M059J (cell line): ENCODE measurements around the gene CNTN2. TPM values are rescaled to one million over a fixed set of nuclear protein-coding genes. Genes with fewer than 3 reads are reported as not detected.

Source experiments
- DNase-seq: peaks from one replicate; pipeline ENCODE4 v3.0.0-alpha.2; 2012; ENCODE audit warnings: low read depth
- total RNA-seq: library from RNA; depleted of rRNA; stranded (reverse); fragments of >200 nt; shearing (Covaris generic); gene quantifications from 2 replicates; pipeline ENCODE4 v1.2.3, GENCODE V29; 2014

The CNTN2 gene
- total RNA-seq, 1 experiment from 2014 or later, result not detected

GRCh38 chr1:205018381-205018780, 24.6 kb upstream of the CNTN2 start:
- no peak for DNase-seq

GRCh38 chr1:205020466-205020865, 22.5 kb upstream of the CNTN2 start:
- no peak for DNase-seq

- DNase-seq, result no peak
Observed at GRCh38 chr1:205024679-205025078, 18.3 kb upstream of the CNTN2 start.

GRCh38 chr1:205025239-205025638, 17.8 kb upstream of the CNTN2 start:
- DNase-seq, result no peak

GRCh38 chr1:205026181-205026580, 16.8 kb upstream of the CNTN2 start:
- DNase-seq, result no peak

GRCh38 chr1:205028390-205028789, 14.6 kb upstream of the CNTN2 start:
- no peak for DNase-seq

GRCh38 chr1:205028924-205029323, 14.1 kb upstream of the CNTN2 start:
- DNase-seq, result no peak

- DNase-seq, result no peak
Observed at GRCh38 chr1:205030241-205030640, 12.8 kb upstream of the CNTN2 start.

- no peak for DNase-seq
Observed at GRCh38 chr1:205030896-205031295, 12.1 kb upstream of the CNTN2 start.

GRCh38 chr1:205032508-205032907, 10.5 kb upstream of the CNTN2 start:
- DNase-seq, result no peak

- no peak for DNase-seq
Observed at GRCh38 chr1:205037539-205037938, 5.5 kb upstream of the CNTN2 start.

- no peak for DNase-seq
Observed at GRCh38 chr1:205038132-205038786, 4.8 kb upstream of the CNTN2 start.

- no peak for DNase-seq
Observed at GRCh38 chr1:205041001-205041715, 1.9 kb upstream of the CNTN2 start.

GRCh38 chr1:205041998-205042910, 758 bp upstream of the CNTN2 start:
- no peak for DNase-seq

- DNase-seq, result no peak
Observed at GRCh38 chr1:205043866-205044265, 854 bp downstream of the CNTN2 start.

- no peak for DNase-seq
Observed at GRCh38 chr1:205044741-205045140, 1.7 kb downstream of the CNTN2 start.

GRCh38 chr1:205045146-205045545, 2.1 kb downstream of the CNTN2 start:
- DNase-seq, result no peak

- no peak for DNase-seq
Observed at GRCh38 chr1:205046870-205047269, 3.9 kb downstream of the CNTN2 start.

GRCh38 chr1:205047764-205048231, 4.8 kb downstream of the CNTN2 start:
- no peak for DNase-seq

- no peak for DNase-seq
Observed at GRCh38 chr1:205048382-205048781, 5.4 kb downstream of the CNTN2 start.

- no peak for DNase-seq
Observed at GRCh38 chr1:205049479-205049878, 6.5 kb downstream of the CNTN2 start.

- DNase-seq, result no peak
Observed at GRCh38 chr1:205052690-205053089, 9.7 kb downstream of the CNTN2 start.
